ENCODE measurements around the gene RAB3C. TPM values are rescaled to one million over a fixed set of nuclear protein-coding genes. Genes with fewer than 3 reads are reported as not detected.

RAB3C gene
- total RNA-seq, 1 donor from 2014 or later = not detected

- no peak overlapping the region for H3K4me3 ChIP-seq (ENCODE audit: low read depth, low read length)
- no peak for DNase-seq (ENCODE audit: low read depth)
- no peak for TF ChIP-seq CTCF (conservative IDR thresholded peaks at IDR 0.05; ENCODE audit: low read depth, low read length)
These were observed 292.7 kb downstream of the RAB3C start for GRCh38 chr5:58875599-58875998.

- no peak for DNase-seq (ENCODE audit: low read depth)
- TF ChIP-seq CTCF (conservative IDR thresholded peaks at IDR 0.05; ENCODE audit: low read depth, low read length) = no peak
- no peak overlapping the region for H3K4me3 ChIP-seq (ENCODE audit: low read depth, low read length)
These were observed 302.4 kb downstream of the RAB3C start for GRCh38 chr5:58885260-58885659.

- H3K4me3 ChIP-seq (ENCODE audit: low read depth, low read length) = no peak overlapping the region
- no peak for DNase-seq (ENCODE audit: low read depth)
- peak; percentile 98 for TF ChIP-seq CTCF (conservative IDR thresholded peaks at IDR 0.05; ENCODE audit: low read depth, low read length)
These were observed 303.7 kb downstream of the RAB3C start for GRCh38 chr5:58886315-58887207.

GRCh38 chr5:58887311-58887710 lies 304.4 kb downstream of the RAB3C start:
- DNase-seq (ENCODE audit: low read depth) = no peak
- no peak for TF ChIP-seq CTCF (conservative IDR thresholded peaks at IDR 0.05; ENCODE audit: low read depth, low read length)
- no peak overlapping the region for H3K4me3 ChIP-seq (ENCODE audit: low read depth, low read length)

GRCh38 chr5:58887721-58888409 lies 305.0 kb downstream of the RAB3C start:
- no peak overlapping the region for H3K4me3 ChIP-seq (ENCODE audit: low read depth, low read length)
- DNase-seq (ENCODE audit: low read depth) = no peak
- TF ChIP-seq CTCF (conservative IDR thresholded peaks at IDR 0.05; ENCODE audit: low read depth, low read length) = no peak

- no peak for DNase-seq (ENCODE audit: low read depth)
- H3K4me3 ChIP-seq (ENCODE audit: low read depth, low read length) = no peak overlapping the region
- no peak for TF ChIP-seq CTCF (conservative IDR thresholded peaks at IDR 0.05; ENCODE audit: low read depth, low read length)
These were observed 307.4 kb downstream of the RAB3C start for GRCh38 chr5:58890265-58890664.
